K562 (cell line): ENCODE data around the gene ATP23. TPM values are rescaled to one million over a fixed set of nuclear protein-coding genes. Genes with fewer than 3 reads are reported as not detected.
A peak's percentile ranks its signal among the peaks of the same experiment; 100 is the strongest.

Experiments used
- ADNP ChIP-seq: fragments of 200-800 bp; sonication (Bioruptor generic); IDR thresholded peaks from 2 replicates; pipeline ENCODE4 v1.6.1; 2016; ENCODE audit warnings: missing genetic modification characterization, missing compliant biosample characterization
- BCOR ChIP-seq: fragments of 450-650 bp; IDR thresholded peaks from 2 replicates; pipeline ENCODE4 v1.6.1; 2016
- CC2D1A ChIP-seq: fragments of 450-650 bp; IDR thresholded peaks from 2 replicates; pipeline ENCODE4 v1.6.1; 2017; ENCODE audit warnings: mild to moderate bottlenecking
- CCNT2 ChIP-seq: IDR thresholded peaks from 2 replicates; pipeline ENCODE4 v1.6.1; 2011; ENCODE audit warnings: borderline replicate concordance, low read depth, mild to moderate bottlenecking, moderate library complexity, mixed read lengths, low read length; ENCODE audit not compliant: insufficient read length; ENCODE audit errors: extremely low read depth
- CTCF ChIP-seq, 3 experiments: IDR thresholded peaks in 2 of 3; conservative IDR thresholded peaks in 1 of 3; 2 replicates each; pipeline ENCODE4 v1.5.1; 2011 to 2012; ENCODE audit warnings: low read length in 3 of 3, mild to moderate bottlenecking in 3 of 3, control low read depth in 2 of 3, improper control_type of control experiment in 1 of 3, inconsistent platforms in 1 of 3, low read depth in 1 of 3, mixed read lengths in 1 of 3, moderate library complexity in 1 of 3; ENCODE audit not compliant: insufficient read depth in 2 of 3
- ELF1 ChIP-seq: fragments of 200-800 bp; sonication (Bioruptor generic); IDR thresholded peaks from 2 replicates; pipeline ENCODE4 v1.6.1; 2016; ENCODE audit warnings: missing genetic modification characterization, missing compliant biosample characterization
- EP400 ChIP-seq: fragments of 450-650 bp; IDR thresholded peaks from 2 replicates; pipeline ENCODE4 v1.6.1; 2017; ENCODE audit warnings: antibody characterized with exemption, mild to moderate bottlenecking, moderate library complexity
- ESRRA ChIP-seq: fragments of 450-650 bp; IDR thresholded peaks from 2 replicates; pipeline ENCODE4 v1.6.1; 2014; ENCODE audit warnings: low read depth, mild to moderate bottlenecking, moderate library complexity, borderline replicate concordance
- EZH2 ChIP-seq: IDR thresholded peaks from 2 replicates; pipeline ENCODE4 v1.6.1; 2012; ENCODE audit warnings: low read depth, mild to moderate bottlenecking, inconsistent platforms, low read length, borderline replicate concordance
- GTF2F1 ChIP-seq: IDR thresholded peaks from 2 replicates; pipeline ENCODE4 v1.6.1; 2011; ENCODE audit warnings: low read depth, low read length, improper control_type of control experiment
- HNRNPL ChIP-seq: fragments of 200-400 bp; formaldehyde crosslinking; IDR thresholded peaks from 2 replicates; pipeline ENCODE4 v1.6.1; 2017; ENCODE audit warnings: low read depth, mild to moderate bottlenecking, low read length
- JUND ChIP-seq, 2 experiments: IDR thresholded peaks; 2 replicates in 1 of 2; 3 replicates in 1 of 2; pipeline ENCODE4 v1.6.1; 2011; ENCODE audit warnings: borderline replicate concordance in 2 of 2, low read depth in 2 of 2, low read length in 2 of 2, improper control_type of control experiment in 1 of 2, missing biosample characterization in 1 of 2, missing genetic modification characterization in 1 of 2, missing genetic modification reagents in 1 of 2
- MAFF ChIP-seq: IDR thresholded peaks from 2 replicates; pipeline ENCODE4 v1.6.1; 2012; ENCODE audit warnings: low read length, improper control_type of control experiment
- MEIS2 ChIP-seq: fragments of 450-650 bp; IDR thresholded peaks from 2 replicates; pipeline ENCODE4 v1.6.1; 2014; ENCODE audit warnings: mild to moderate bottlenecking; ENCODE audit not compliant: partially characterized antibody
- NFIC ChIP-seq: fragments of 450-650 bp; IDR thresholded peaks from 2 replicates; pipeline ENCODE4 v1.6.1; 2017; ENCODE audit warnings: mild to moderate bottlenecking, inconsistent platforms
- PHF21A ChIP-seq: fragments of 450-650 bp; IDR thresholded peaks from 2 replicates; pipeline ENCODE4 v1.6.1; 2017; ENCODE audit warnings: low read depth, borderline replicate concordance
- PREB ChIP-seq: sonication (generic); formaldehyde crosslinking; IDR thresholded peaks from 2 replicates; pipeline ENCODE4 v1.8.1; 2023; ENCODE audit warnings: mild to moderate bottlenecking, missing genetic modification reagents
- SMAD4 ChIP-seq: fragments of 250-450 bp; sonication (Bioruptor Pico); conservative IDR thresholded peaks from 2 replicates; pipeline ENCODE4 v1.8.0; 2021; ENCODE audit warnings: inconsistent platforms, mild to moderate bottlenecking, moderate library complexity
- SRSF3 ChIP-seq: fragments of 200-400 bp; formaldehyde crosslinking; IDR thresholded peaks from 2 replicates; pipeline ENCODE4 v1.6.1; 2016; ENCODE audit warnings: mild to moderate bottlenecking, low read length, moderate library complexity; ENCODE audit not compliant: insufficient read depth
- ZBTB2 ChIP-seq: fragments of 450-650 bp; IDR thresholded peaks from 2 replicates; pipeline ENCODE4 v1.6.1; 2016; ENCODE audit warnings: antibody characterized with exemption
- ZNF717 ChIP-seq: fragments of 250-450 bp; sonication (Bioruptor Pico); IDR thresholded peaks from 2 replicates; pipeline ENCODE4 v1.5.0; 2021
- polyA plus RNA-seq, 8 experiments: library from polyadenylated mRNA; depleted of rRNA in 4 of 8; stranded (reverse) in 5 of 8; unstranded in 3 of 8; fragments of >200 nt; fragmentation: Nextera tagmentation in 2 of 8; fragmentation: Illumina TruSeq in 1 of 8; extraction: Ambion mirVana in 2 of 8; extraction: Trizol in 1 of 8; gene quantifications; 2 replicates each; pipeline versions ENCODE4 v1.2.1 to v1.2.3, GENCODE V29; 2011 to 2014; ENCODE audit warnings: inconsistent platforms in 1 of 8, missing spikeins in 1 of 8
- total RNA-seq, 7 experiments: library from RNA; depleted of rRNA in 6 of 7; stranded (reverse); fragments of >200 nt in 6 of 7; fragmentation: Illumina TruSeq in 2 of 7; extraction: Trizol in 2 of 7; gene quantifications; 2 replicates each; pipeline versions ENCODE4 v1.2.1 to v1.2.3, GENCODE V29; 2011 to 2021; ENCODE audit warnings: low replicate concordance in 1 of 7

ATP23 gene
- total and polyA plus RNA-seq, 9 of the 15 experiments (the other 6 are each of a cell fraction or from before 2014, with no cell fraction given): 8.3 to 53.7 (median 28.5) TPM

GRCh38 chr12:57935839-57936512 lies 5.4 kb upstream of the ATP23 start (continued):
- no peak for TF ChIP-seq HNRNPL
- TF ChIP-seq SMAD4 (CRISPR knock-in tag): peak; percentile 32; the same call in 1 of the 2 replicates
- peak; percentile 83 for TF ChIP-seq EP400
- no peak for TF ChIP-seq SRSF3
- no peak for TF ChIP-seq CC2D1A
- TF ChIP-seq ELF1 (tag): peak; percentile 99
- TF ChIP-seq CCNT2: peak; percentile 42
- peak; percentile 78; the same call in 1 of the 2 replicates for TF ChIP-seq GTF2F1
- TF ChIP-seq ESRRA: peak; percentile 99
- peak; percentile 77 for TF ChIP-seq MEIS2
- TF ChIP-seq MAFF: no peak
- TF ChIP-seq BCOR: peak; percentile 8; the same call in 1 of the 2 replicates
- peak; percentile 67; the same call in 1 of the 2 replicates for TF ChIP-seq JUND (IDR thresholded peaks at IDR 0.05; ENCODE audit: borderline replicate concordance, low read depth, low read length)
- TF ChIP-seq JUND (tag; IDR thresholded peaks at IDR 0.05; ENCODE audit: borderline replicate concordance, low read depth, low read length): peak; percentile 56; the same call in 1 of the 3 replicates
- TF ChIP-seq ADNP (tag): no peak
- no peak for TF ChIP-seq PHF21A
- no peak for TF ChIP-seq ZBTB2
- TF ChIP-seq NFIC: 0 out of 2 replicates have a peak, but pooled peaks have one; percentile 24
- no peak for TF ChIP-seq PREB (CRISPR knock-in tag)
- no peak for TF ChIP-seq ZNF717 (CRISPR knock-in tag)
- no peak for TF ChIP-seq EZH2
- TF ChIP-seq CTCF (IDR thresholded peaks at IDR 0.05 in 2 of 3, conservative IDR thresholded peaks at IDR 0.05 in 1 of 3; ENCODE audit: insufficient read depth in 2 of 3, low read depth in 1 of 3, low read length in 3 of 3): no peak
